T follicular helper cell (primary cell): Measurements from ENCODE around the gene ANKIB1.

Source experiments
- DNase-seq: peaks from one replicate; pipeline ENCODE4 v3.0.0-alpha.2; 2020; ENCODE audit warnings: low read depth

ANKIB1 gene

DNA sequence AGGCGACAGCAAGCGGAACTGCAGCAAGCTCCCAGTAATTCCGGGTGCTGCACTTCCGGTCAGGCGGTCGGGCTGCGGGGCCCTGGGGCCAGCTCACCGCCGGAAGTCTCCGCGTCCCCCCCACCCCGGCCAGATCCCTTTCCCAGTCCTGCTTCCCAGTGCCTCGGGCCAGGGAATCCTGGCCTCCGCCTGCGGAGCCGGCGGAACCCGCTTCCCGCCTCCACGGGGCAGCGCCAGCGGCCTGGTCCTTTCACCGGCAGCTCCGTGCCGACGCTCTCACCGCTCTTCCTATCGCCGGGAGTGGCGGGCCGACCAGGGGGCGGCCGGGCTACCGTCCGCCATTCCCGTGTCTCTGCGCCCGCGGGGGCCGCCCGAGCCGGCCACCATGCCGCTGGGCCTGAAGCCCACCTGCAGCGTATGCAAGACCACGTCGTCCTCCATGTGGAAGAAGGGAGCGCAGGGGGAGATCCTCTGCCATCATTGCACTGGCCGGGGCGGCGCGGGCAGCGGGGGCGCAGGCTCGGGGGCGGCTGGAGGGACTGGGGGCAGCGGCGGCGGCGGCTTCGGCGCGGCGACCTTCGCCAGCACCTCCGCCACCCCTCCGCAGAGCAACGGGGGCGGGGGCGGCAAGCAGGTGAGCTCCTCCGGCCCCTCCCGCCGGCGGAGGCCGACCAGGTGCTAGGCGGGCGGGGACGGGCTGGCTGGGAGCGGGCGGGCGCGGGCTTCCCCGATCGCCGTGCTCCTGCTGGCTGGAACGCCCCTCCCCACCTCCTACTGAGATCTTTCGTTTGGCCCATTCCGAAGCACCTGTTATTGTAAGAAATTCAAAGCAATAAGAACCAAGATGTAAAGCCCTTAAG, 201.8 kb downstream of the ANKIB1 start, which contains the start of gene GATAD1:
GATAD1 (plus strand) TSS at position 138 of the 860 bp plus-strand sequence; CDS start at position 386, 248 bp downstream.
- peak; percentile 71 for DNase-seq

DNA sequence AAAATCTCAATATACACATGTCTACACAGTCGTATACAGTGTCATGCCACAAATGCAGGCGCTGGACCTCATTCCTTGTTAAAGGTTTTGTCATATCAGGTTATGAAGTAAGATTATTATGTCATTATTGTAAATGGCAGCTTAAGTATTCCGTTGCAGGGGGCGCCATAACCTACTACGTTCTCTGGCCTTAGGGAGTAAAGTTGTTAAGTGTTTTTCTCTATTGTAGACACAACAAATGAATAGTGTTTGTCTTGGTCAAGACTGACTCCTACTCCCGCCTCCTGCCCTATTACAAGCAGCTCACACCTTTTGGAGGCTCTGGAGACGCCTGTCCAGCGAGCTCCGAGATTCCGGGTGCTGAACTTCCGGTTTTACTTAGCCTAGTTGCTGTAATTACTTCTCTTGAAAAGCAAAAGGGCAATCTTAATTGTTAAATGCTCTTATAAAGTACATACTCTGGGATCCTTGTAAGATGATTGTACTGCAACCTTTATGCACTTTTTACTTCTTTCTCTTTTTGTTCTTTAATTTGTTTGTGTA, 202.5 kb downstream of the ANKIB1 start:
- DNase-seq = peak; percentile 55
